Loucy (cell line): ENCODE measurements around the gene KIAA1614.

Experiments used
- H2AFZ ChIP-seq: fragments of 200-600 bp; sonication (generic); 2 replicates; pipeline ENCODE4 v1.6.0; 2016; ENCODE audit warnings: antibody characterized with exemption, mild to moderate bottlenecking, low read length, moderate library complexity
- H3F3A ChIP-seq: fragments of 200-600 bp; 2 replicates; pipeline ENCODE4 v1.6.0; 2016; ENCODE audit warnings: antibody characterized with exemption, low read depth, mild to moderate bottlenecking
- H3K27me3 ChIP-seq: fragments of 200-600 bp; sonication (generic); 2 replicates; pipeline ENCODE4 v1.6.1; 2014; ENCODE audit warnings: low read length, mild to moderate bottlenecking; ENCODE audit not compliant: insufficient read depth, poor library complexity, severe bottlenecking
- H3K36me3 ChIP-seq: fragments of 200-600 bp; sonication (generic); 2 replicates; pipeline ENCODE4 v1.6.1; 2016; ENCODE audit warnings: low read length; ENCODE audit not compliant: insufficient read depth
- H3K4me1 ChIP-seq: fragments of 200-600 bp; sonication (generic); 2 replicates; pipeline ENCODE4 v1.5.1; 2014; ENCODE audit warnings: low read length, mild to moderate bottlenecking; ENCODE audit not compliant: insufficient read depth, poor library complexity, severe bottlenecking
- H3K4me2 ChIP-seq: fragments of 200-600 bp; sonication (generic); 2 replicates; pipeline ENCODE4 v1.6.0; 2014; ENCODE audit warnings: antibody characterized with exemption, low read length, low read depth, mild to moderate bottlenecking; ENCODE audit not compliant: poor library complexity, severe bottlenecking
- H3K4me3 ChIP-seq: fragments of 200-600 bp; sonication (generic); 2 replicates; pipeline ENCODE4 v1.5.1; 2014; ENCODE audit warnings: low read length, mild to moderate bottlenecking, mixed read lengths; ENCODE audit not compliant: poor library complexity, severe bottlenecking
- H3K79me2 ChIP-seq: fragments of 200-600 bp; sonication (generic); 2 replicates; pipeline ENCODE4 v1.6.1; 2014; ENCODE audit warnings: low read length; ENCODE audit not compliant: insufficient read depth
- H3K9ac ChIP-seq: fragments of 200-600 bp; sonication (generic); 2 replicates; pipeline ENCODE4 v1.6.0; 2014; ENCODE audit warnings: mild to moderate bottlenecking, low read depth, low read length, moderate library complexity; ENCODE audit not compliant: poor library complexity, severe bottlenecking
- H3K9me2 ChIP-seq: fragments of 200-600 bp; sonication (generic); replicated peaks from 2 replicates; pipeline ENCODE4 v1.6.1; 2016; ENCODE audit warnings: low read depth, low read length, mixed read lengths
- H3K9me3 ChIP-seq: fragments of 200-600 bp; sonication (generic); 2 replicates; pipeline ENCODE4 v1.6.1; 2014; ENCODE audit warnings: mild to moderate bottlenecking, antibody characterized with exemption, low read length, low read depth; ENCODE audit not compliant: insufficient read depth
- H4K20me1 ChIP-seq: fragments of 200-600 bp; sonication (generic); 2 replicates; pipeline ENCODE4 v1.6.0; 2014; ENCODE audit warnings: antibody characterized with exemption, low read length, mild to moderate bottlenecking; ENCODE audit not compliant: insufficient read depth, poor library complexity, severe bottlenecking
- CTCF ChIP-seq: fragments of 200-600 bp; sonication (generic); conservative IDR thresholded peaks from 2 replicates; pipeline ENCODE4 v1.5.1; 2014; ENCODE audit warnings: mild to moderate bottlenecking, antibody characterized with exemption, low read length
- EZH2phosphoT487 ChIP-seq: fragments of 200-600 bp; IDR thresholded peaks from 2 replicates; pipeline ENCODE4 v1.6.1; 2018; ENCODE audit warnings: antibody characterized with exemption, mild to moderate bottlenecking, moderate library complexity, borderline replicate concordance

Gene KIAA1614

GRCh38 chr1:180912801-180913565 is at the start of gene KIAA1614:
KIAA1614 (plus strand) TSS chr1:180912897; CDS start chr1:180913244, 347 bp downstream.
- no peaks in the 10 kb centered on the region for H4K20me1 ChIP-seq
- H3F3A ChIP-seq: no peaks in the 10 kb centered on the region
- H3K9ac ChIP-seq: peak within 1 kb of the TSS; percentile 34
- TF ChIP-seq CTCF: no peak
- no peak for TF ChIP-seq EZH2phosphoT487
- H3K79me2 ChIP-seq: no peaks in the 10 kb centered on the region
- H3K9me3 ChIP-seq: no peaks in the 10 kb centered on the region
- H3K9me2 ChIP-seq: no peaks in the 10 kb centered on the region
- H2AFZ ChIP-seq: peak within 1 kb of the TSS; percentile 89
- H3K27me3 ChIP-seq: no peaks in the 10 kb centered on the region
- peak within 1 kb of the TSS; percentile 73 for H3K4me2 ChIP-seq
- H3K36me3 ChIP-seq: no peaks in the 10 kb centered on the region
- peak within 1 kb of the TSS; percentile 71 for H3K4me3 ChIP-seq
- H3K4me1 ChIP-seq: no peaks in the 10 kb centered on the region

GRCh38 chr1:180863158-180863775 is 49.4 kb upstream of the KIAA1614 start:
- Histone ChIP-seq H3F3A (no peaks in the 10 kb centered on the region), H3K27me3 (no peaks in the 10 kb centered on the region), H3K4me1 (no peaks in the 10 kb centered on the region), H2AFZ (no peak overlapping the region), H3K9me3 (no peaks in the 10 kb centered on the region), H3K4me3 (no peak overlapping the region), H3K9ac (no peak overlapping the region), H4K20me1 (no peaks in the 10 kb centered on the region), H3K4me2 (no peak overlapping the region), H3K36me3 (no peaks in the 10 kb centered on the region), H3K79me2 (no peaks in the 10 kb centered on the region), H3K9me2 (no peaks in the 10 kb centered on the region)
- TF ChIP-seq EZH2phosphoT487: no peak
- TF ChIP-seq CTCF: peak; percentile 91

- H3K36me3 ChIP-seq: peaks cover 9% of the 10 kb centered on the region; the same call in 1 of the 2 replicates
- no peak overlapping the region for H3K9ac ChIP-seq
- TF ChIP-seq CTCF: peak; percentile 66
- no peak for TF ChIP-seq EZH2phosphoT487
- H3K79me2 ChIP-seq: no peaks in the 10 kb centered on the region
- no peaks in the 10 kb centered on the region for H3K4me1 ChIP-seq
- no peaks in the 10 kb centered on the region for H3F3A ChIP-seq
- no peak overlapping the region for H3K4me3 ChIP-seq
- H3K4me2 ChIP-seq: no peak overlapping the region
- H3K9me2 ChIP-seq: no peaks in the 10 kb centered on the region
- no peaks in the 10 kb centered on the region for H3K9me3 ChIP-seq
- H4K20me1 ChIP-seq: no peaks in the 10 kb centered on the region
- H3K27me3 ChIP-seq: no peaks in the 10 kb centered on the region
- no peak overlapping the region for H2AFZ ChIP-seq
These were observed 30.7 kb upstream of the KIAA1614 start for GRCh38 chr1:180881806-180882509.
